BLaER1 treated with 17β-estradiol and CSF1 and Interleukin-3, amounts not matched to agents 10 nM and 100 nM (cell line): ENCODE data around the gene TDP2.

Source experiments
- H3K27ac ChIP-seq, 11 experiments: shearing (Covaris generic); formaldehyde crosslinking; 2 replicates each; pipeline ENCODE4 v1.8.1; 2022
- H3K27me3 ChIP-seq, 11 experiments: shearing (Covaris generic); formaldehyde crosslinking; 2 replicates each; pipeline ENCODE4 v1.8.1; 2022
- H3K36me3 ChIP-seq, 11 experiments: shearing (Covaris generic); formaldehyde crosslinking; 2 replicates each; pipeline ENCODE4 v1.8.1; 2022
- H3K4me1 ChIP-seq, 10 experiments: shearing (Covaris generic); formaldehyde crosslinking; 2 replicates each; pipeline ENCODE4 v1.8.1; 2022
- H3K4me2 ChIP-seq, 11 experiments: shearing (Covaris generic); formaldehyde crosslinking; 2 replicates each; pipeline ENCODE4 v1.8.1; 2022
- H3K4me3 ChIP-seq, 10 experiments: shearing (Covaris generic); formaldehyde crosslinking; 2 replicates each; pipeline ENCODE4 v1.8.1; 2022
- H3K9ac ChIP-seq, 11 experiments: shearing (Covaris generic); formaldehyde crosslinking; 2 replicates each; pipeline ENCODE4 v1.8.1; 2022
- H3K9me3 ChIP-seq, 11 experiments: shearing (Covaris generic); formaldehyde crosslinking; replicated peaks in 1 of 11; 2 replicates each; pipeline ENCODE4 v1.8.1; 2022
- H4K20me1 ChIP-seq, 11 experiments: shearing (Covaris generic); formaldehyde crosslinking; 2 replicates each; pipeline ENCODE4 v1.8.1; 2022
- Cebpa-rat ChIP-seq, 11 experiments: shearing (Covaris generic); IDR thresholded peaks; 2 replicates each; pipeline ENCODE4 v1.8.1; 2022

TDP2 gene

DNA sequence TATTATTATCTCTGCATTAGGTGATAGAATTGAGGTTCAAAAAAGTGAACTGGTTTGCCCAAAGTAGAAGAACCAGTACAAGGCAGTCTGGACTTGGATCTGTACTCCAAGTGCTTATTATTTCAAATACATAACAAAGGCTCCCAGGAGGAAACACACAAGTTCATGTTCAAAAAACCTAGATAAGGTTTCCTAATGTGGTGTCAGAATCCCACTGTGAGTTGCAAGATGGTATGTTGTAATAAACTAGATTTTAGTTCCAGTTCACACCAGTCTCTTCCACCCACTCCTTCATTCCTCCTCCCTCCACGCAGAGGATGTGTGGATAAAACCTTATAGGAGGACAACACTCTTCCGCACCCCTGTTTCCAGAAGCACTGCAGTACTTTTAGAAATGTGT is 63.5 kb downstream of the TDP2 start:
- no peak overlapping the region for H3K4me3 ChIP-seq
- H3K9me3 ChIP-seq, result no peaks in the 10 kb centered on the region
- no peak overlapping the region for H3K9ac ChIP-seq
- H3K36me3 ChIP-seq, result no peaks in the 10 kb centered on the region
- H3K4me2 ChIP-seq, result no peak overlapping the region
- H3K27me3 ChIP-seq, result no peaks in the 10 kb centered on the region
- H3K27ac ChIP-seq, result no peak overlapping the region
- no peaks in the 10 kb centered on the region for H3K4me1 ChIP-seq
- TF ChIP-seq Cebpa-rat (IDR thresholded peaks at IDR 0.05), result no peak
- H4K20me1 ChIP-seq, result no peaks in the 10 kb centered on the region

DNA sequence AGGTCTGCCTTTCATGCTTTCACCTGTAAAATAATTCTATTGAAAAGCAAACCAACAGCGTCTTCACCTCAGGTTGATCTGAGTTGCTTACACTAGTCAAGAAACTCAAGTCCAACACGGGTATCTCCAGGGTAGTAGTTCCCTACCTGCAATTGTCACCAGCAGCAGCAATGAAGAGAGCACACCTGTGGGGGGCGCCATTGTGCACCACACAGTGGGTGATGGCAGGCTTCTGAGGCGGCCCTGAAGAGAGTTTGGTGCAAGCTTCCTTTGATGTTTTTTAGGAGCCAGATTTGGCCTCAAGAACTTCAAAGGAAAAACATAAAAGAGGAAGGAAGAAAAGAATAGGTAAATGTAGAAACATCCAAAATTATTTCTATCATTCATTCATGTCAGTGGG is 65.8 kb downstream of the TDP2 start:
- H3K27ac ChIP-seq, result no peak overlapping the region
- H4K20me1 ChIP-seq, result no peaks in the 10 kb centered on the region
- H3K4me3 ChIP-seq, result no peak overlapping the region
- H3K9me3 ChIP-seq, result no peaks in the 10 kb centered on the region
- H3K4me1 ChIP-seq, result no peaks in the 10 kb centered on the region
- H3K36me3 ChIP-seq, result no peaks in the 10 kb centered on the region
- TF ChIP-seq Cebpa-rat (IDR thresholded peaks at IDR 0.05), result no peak
- no peak overlapping the region for H3K4me2 ChIP-seq
- no peaks in the 10 kb centered on the region for H3K27me3 ChIP-seq
- H3K9ac ChIP-seq, result no peak overlapping the region
